Posterior vena cava (tissue), 2 donors: Measurements from ENCODE around the gene ZNF319. TPM values are rescaled to one million over a fixed set of nuclear protein-coding genes. Genes with fewer than 3 reads are reported as not detected.

ENCODE experiments used
- DNase-seq: peaks from one replicate; pipeline ENCODE4 v3.0.0-alpha.2; 2020; ENCODE audit warnings: low spot score
- intact Hi-C, 2 donors: fragments of 100-400 bp; cut with DNase I; formaldehyde crosslinking; loops; one replicate each; pipeline versions ENCODE4 v1.14.1 to v1.14.2; 2022 to 2023
- total RNA-seq, 2 donors: library from RNA; stranded (reverse); fragmentation: NEBNext Ultra II Directional; extraction: Animal tissue kit (Norgen Biotek cat#: 25700); gene quantifications; one replicate each; pipeline ENCODE4 v1.2.1, GENCODE V29; 2021
- donor health status: DM: yes; HTN: yes; CAD: no.
- donor health status: DM: yes; HTN: yes; CAD: no.

The ZNF319 gene
- total RNA-seq, 2 donors from 2014 or later = 7.1 to 7.5 TPM

DNA sequence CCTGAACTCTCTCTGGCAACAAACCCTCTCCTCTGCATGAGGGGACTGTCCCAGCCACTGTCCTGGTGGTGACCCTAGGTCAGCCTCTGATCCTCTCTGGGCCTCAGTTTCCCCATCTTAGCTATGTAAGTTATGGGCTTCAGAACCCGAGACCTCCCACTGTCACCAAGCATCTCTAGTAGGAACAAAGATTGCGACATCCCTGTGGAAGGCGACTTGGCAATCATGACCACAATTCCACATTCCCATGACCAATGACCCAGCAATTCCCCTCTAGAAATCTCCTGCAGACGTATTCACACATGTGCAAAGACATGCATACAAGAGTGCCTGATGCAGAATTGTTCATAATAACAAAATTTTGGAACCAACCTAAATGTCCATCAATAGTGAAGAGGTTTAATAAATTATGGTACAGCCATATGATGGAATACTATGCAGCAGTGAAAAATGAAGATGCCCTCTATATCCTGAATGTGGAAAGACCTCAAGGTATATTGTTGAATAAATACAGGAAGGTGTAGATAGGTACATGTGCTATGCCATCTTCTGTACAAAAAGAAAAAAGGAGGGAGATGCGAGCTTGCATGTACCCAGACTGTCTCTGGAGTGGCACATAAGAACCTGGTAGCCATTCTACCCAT is 50.8 kb downstream of the ZNF319 start:
- intact Hi-C loops = no loop called here
- no peak for DNase-seq

DNA sequence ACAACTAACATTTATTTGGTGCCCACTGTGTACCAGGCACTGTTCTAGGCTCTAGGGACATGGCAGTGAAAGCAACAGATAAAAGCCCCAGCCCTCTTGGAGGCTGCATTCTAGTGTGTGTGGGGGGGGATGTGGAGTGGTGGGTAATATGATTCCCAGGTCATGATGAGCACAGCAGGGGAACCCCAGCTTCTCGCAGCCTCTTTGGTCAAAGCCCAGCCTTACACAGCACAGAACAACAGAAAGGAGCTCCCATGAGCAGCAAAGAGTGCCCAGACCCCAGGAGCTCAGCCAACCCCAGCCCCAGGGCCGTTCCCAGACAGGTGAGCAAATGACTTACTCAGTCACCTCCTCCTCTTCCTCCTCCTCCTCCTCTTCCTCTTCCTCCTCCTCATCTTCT is 51.5 kb downstream of the ZNF319 start:
- intact Hi-C loops = no loop called here
- DNase-seq = no peak

DNA sequence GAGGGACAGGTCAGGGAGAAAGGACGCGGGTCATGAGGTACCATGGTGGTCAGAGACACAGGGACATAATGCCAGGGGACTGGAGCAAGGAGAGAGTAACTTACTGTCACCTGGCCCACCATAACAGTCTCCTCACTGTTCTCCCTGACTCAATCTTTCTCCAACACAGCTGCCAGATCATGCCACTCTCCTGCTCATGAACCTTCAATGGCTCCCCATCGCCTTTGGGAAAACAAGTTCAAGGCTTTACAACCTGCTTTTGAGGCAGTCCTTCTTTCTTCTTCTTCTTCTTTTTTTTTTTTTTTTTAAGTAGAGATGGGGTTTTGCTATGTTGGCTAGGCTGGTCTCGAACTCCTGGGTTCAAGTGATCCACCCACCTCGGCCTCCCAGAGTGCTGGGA is 52.4 kb downstream of the ZNF319 start:
- DNase-seq = no peak
- intact Hi-C loops = no loop called here

DNA sequence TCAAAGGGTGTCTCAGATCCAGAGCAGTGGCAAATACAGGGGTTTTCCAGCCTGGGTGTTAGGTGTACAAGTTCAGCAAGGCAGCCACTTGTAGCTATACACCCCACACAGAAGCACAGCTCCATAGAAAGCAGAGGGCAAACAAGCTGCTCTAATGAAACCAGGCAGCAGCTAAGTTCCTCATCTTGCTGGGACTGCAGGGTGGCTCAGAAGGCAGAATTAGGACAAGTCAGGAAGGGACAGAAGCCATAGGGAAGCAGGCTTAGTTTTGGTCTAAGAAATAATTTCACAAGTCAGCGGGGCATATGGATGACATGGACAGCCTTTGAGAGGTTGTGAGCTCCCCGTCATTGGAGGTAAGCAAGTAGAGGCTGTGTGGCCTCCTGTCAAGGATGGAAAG is 53.2 kb downstream of the ZNF319 start:
- intact Hi-C loops = no loop called here

DNA sequence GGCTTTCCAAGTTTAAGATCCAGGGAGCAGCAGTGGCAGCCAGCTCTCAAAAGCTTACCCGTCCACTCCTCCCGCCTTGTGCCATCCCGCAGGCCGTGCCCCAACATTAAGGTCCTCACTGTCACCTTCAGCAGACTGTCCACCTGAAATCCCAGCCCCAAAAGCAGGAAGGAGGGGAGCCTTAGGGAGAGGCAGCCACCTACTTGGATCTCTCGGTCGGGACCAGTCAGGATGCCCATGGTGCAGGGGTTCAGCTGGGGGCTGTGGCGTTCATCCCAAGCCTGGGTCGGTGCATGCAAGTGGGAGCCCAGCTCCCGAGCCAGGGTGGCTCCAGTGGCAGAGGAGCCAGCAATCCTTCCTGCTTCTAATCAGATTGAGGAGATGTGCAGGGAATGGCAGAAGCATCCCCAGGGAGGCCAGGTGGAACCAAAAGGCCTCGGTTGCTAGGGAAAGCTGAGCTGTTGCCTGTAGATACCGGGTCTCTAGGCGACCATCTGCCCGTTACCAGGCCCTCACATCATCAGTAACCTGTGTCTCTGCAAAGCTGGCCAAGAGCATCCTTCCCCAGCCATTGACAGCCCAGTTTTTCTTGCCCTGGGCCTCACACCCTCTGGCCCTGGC is 54.2 kb downstream of the ZNF319 start:
- DNase-seq = no peak
- intact Hi-C loops = no loop called here

More for the DNA sequence above, 53.2 kb downstream of the ZNF319 start:
- no peak for DNase-seq

DNA sequence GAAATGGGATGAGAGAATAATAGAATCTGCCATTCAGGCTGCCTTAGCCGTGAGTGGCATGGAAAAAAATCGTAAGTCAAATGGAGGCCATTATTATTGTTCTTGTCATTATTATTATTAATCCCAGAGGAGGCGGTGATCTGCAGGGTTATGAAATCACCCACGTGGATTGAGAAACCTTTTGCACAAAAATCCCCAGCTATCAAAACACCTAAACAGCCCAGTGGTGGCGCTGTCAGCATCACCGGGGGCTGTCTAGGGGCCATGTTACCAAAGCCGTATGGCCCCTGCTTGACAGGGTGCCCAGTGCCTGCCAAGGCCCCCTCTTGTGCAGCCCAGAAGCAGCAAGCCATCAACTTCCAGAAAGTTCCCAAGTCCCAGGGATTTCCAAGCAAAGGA is 54.7 kb downstream of the ZNF319 start:
- no peak for DNase-seq
- intact Hi-C loops = no loop called here

DNA sequence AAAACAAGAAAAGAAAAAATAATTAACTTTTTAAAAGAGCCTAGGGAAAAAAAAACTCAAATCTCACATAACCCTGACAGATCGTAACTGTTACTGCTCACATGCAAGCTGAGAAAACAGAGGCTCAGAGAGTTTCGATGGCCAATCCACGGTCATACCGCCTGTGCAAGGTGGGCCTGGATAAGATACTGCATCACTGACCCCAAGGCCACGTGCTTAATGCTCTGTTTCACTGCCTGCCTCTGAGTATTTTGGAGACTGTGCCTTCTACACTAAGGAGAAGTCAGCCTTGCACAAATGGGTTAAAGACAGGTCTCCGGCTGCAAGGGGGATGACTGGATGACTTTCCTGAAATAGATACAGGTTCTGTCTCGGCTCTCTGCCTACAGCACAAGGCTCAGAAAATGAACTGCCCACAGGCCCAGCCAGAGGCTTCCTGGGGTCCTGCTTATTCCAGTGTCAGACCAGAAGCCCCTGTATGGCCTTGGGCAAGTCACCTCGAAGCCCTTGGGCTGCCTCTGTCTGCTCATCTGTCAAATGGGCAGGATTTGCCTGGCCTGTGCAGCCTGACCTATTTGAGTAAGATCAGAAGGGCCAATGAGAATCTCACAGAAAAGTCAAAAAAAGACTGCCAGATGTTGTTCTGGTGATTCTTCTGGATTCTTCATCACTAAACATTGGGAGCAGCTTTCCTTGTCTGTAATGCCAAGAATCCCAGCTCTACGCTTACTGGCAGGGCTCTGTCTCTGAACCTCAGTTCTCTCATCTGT is 55.3 kb downstream of the ZNF319 start:
- intact Hi-C loops = no loop called here
- DNase-seq = no peak

Other genes with a start within 250 kb of the ZNF319 start
- 10 to 100 TPM; 63.9 to 67.7 TPM for gene KIFC3, start 198.2 kb downstream of the ZNF319 start, total RNA-seq
- gene CNGB1, start 29.5 kb downstream of the ZNF319 start, total RNA-seq = not detected
- gene USB1, start 735 bp upstream of the ZNF319 start, total RNA-seq = 10 to 100 TPM; 34.1 to 39.0 TPM
- gene MMP15, start 25.1 kb upstream of the ZNF319 start, total RNA-seq = 1 to 10 TPM; 4.4 to 5.8 TPM
- 10 to 100 TPM; 14.5 to 15.3 TPM for gene CFAP20, start 128.7 kb upstream of the ZNF319 start, total RNA-seq
- gene CSNK2A2, start 197.4 kb upstream of the ZNF319 start, total RNA-seq = 10 to 100 TPM; 39.9 to 41.8 TPM